ENCODE results near the gene PATJ.

- no peak for TF ChIP-seq CTCF (IDR thresholded peaks at IDR 0.05)
- no peak for TF ChIP-seq POLR2AphosphoS5 (IDR thresholded peaks at IDR 0.05)
- no peak for TF ChIP-seq POLR2A (IDR thresholded peaks at IDR 0.05; ENCODE audit: low read depth)
These were observed 481.9 kb downstream of the PATJ start for GRCh38 chr1:62224182-62224581.

Data from esophagus muscularis mucosa (tissue), 3 donors.